Activated CD8-positive, alpha-beta T cell treated with anti-CD3 and anti-CD28 coated beads for 36 hours (primary cell): ENCODE measurements around the gene MLYCD. TPM values are rescaled to one million over a fixed set of nuclear protein-coding genes. Genes with fewer than 3 reads are reported as not detected.

Source experiments
- ATAC-seq: fragments of 200-7000 bp; cut with Tn5 transposase; one replicate; pipeline ENCODE4 v1.10.0; 2021; ENCODE audit warnings: mild to moderate bottlenecking, moderate library complexity
- CTCF ChIA-PET: fragments of 350-600 bp; sonication (Branson Sonifier 250); formaldehyde crosslinking; loops from one replicate; lab custom pipeline; 2021; ENCODE audit warnings: antibody characterized with exemption; lab: Charles Lee
- POLR2A ChIA-PET: fragments of 350-600 bp; sonication (Branson Sonifier 250); formaldehyde crosslinking; loops from one replicate; lab custom pipeline; 2021; ENCODE audit warnings: antibody characterized with exemption; lab: Charles Lee
- DNase-seq: peaks from one replicate; pipeline ENCODE4 v3.0.0-alpha.2; 2020
- H3K27ac Mint-ChIP-seq: one replicate; pipeline ENCODE4 v1.8.0; 2021; ENCODE audit warnings: mild to moderate bottlenecking, mixed read lengths
- H3K27me3 Mint-ChIP-seq: one replicate; pipeline ENCODE4 v1.8.0; 2021; ENCODE audit warnings: mixed read lengths
- H3K36me3 Mint-ChIP-seq: one replicate; pipeline ENCODE4 v1.8.0; 2021; ENCODE audit warnings: low read depth, mixed read lengths
- H3K4me1 Mint-ChIP-seq: one replicate; pipeline ENCODE4 v1.8.0; 2021; ENCODE audit warnings: low read depth, mixed read lengths
- H3K4me3 Mint-ChIP-seq: one replicate; pipeline ENCODE4 v1.8.0; 2021; ENCODE audit warnings: mild to moderate bottlenecking, moderate library complexity, mixed read lengths
- H3K9me3 Mint-ChIP-seq: one replicate; pipeline ENCODE4 v1.8.0; 2021; ENCODE audit warnings: mixed read lengths
- CTCF ChIP-seq: fragments of 200-600 bp; IDR thresholded peaks from one replicate; pipeline ENCODE4 v1.8.0; 2022; ENCODE audit warnings: antibody characterized with exemption, mild to moderate bottlenecking
- intact Hi-C: fragments of 100-400 bp; cut with micrococcal nuclease; formaldehyde crosslinking; loops from one replicate; pipeline ENCODE4 v1.10.0; 2022
- total RNA-seq, 2 experiments: library from RNA; stranded (reverse); gene quantifications; one replicate each; pipeline ENCODE4 v1.2.3, GENCODE V29; 2021

MLYCD gene
- total RNA-seq, 2 experiments from 2014 or later, result 3.5 to 3.7 TPM

GRCh38 chr16:83908798-83909197, 9.9 kb downstream of the MLYCD start:
- no peak for DNase-seq
- no peaks in the 10 kb centered on the region for H3K27me3 Mint-ChIP-seq
- ATAC-seq, result no peak
- CTCF ChIA-PET, result no interaction called here
- no peaks in the 10 kb centered on the region for H3K4me1 Mint-ChIP-seq
- H3K27ac Mint-ChIP-seq, result no peak overlapping the region
- H3K4me3 Mint-ChIP-seq, result no peak overlapping the region
- intact Hi-C loops, result no loop called here
- POLR2A ChIA-PET, result no interaction called here
- no peak for TF ChIP-seq CTCF
- no peaks in the 10 kb centered on the region for H3K9me3 Mint-ChIP-seq
- H3K36me3 Mint-ChIP-seq, result peaks cover 18% of the 10 kb centered on the region

GRCh38 chr16:83911290-83911689, 12.4 kb downstream of the MLYCD start:
- ATAC-seq (no peak), DNase-seq (no peak)
- no peaks in the 10 kb centered on the region for H3K9me3 Mint-ChIP-seq
- ChIA-PET POLR2A (no interaction called here), CTCF (interaction anchor here (0.9 to 1.3 kb wide), 4 partner anchors 13 to 276 kb away, joined by 3 to 4 read pairs (median 3); partner anchors contain the start of gene TAF1C)
- intact Hi-C loops, result no loop called here
- no peaks in the 10 kb centered on the region for H3K27me3 Mint-ChIP-seq
- no peak for TF ChIP-seq CTCF
- peaks cover 23% of the 10 kb centered on the region for H3K36me3 Mint-ChIP-seq
- no peaks in the 10 kb centered on the region for H3K4me1 Mint-ChIP-seq
- no peak overlapping the region for H3K27ac Mint-ChIP-seq
- H3K4me3 Mint-ChIP-seq, result no peak overlapping the region

- TF ChIP-seq CTCF, result no peak
- CTCF ChIA-PET, result interaction anchor here (0.9 to 1.2 kb wide), 3 partner anchors 86 to 274 kb away, joined by 3 read pairs; partner anchors contain the start of gene TAF1C
- intact Hi-C loops, result no loop called here
- H3K27ac Mint-ChIP-seq, result no peak overlapping the region
- ATAC-seq (no peak), DNase-seq (no peak)
- POLR2A ChIA-PET, result interaction anchor here (1.1 kb wide), 1 partner anchor 9 kb away, joined by 3 read pairs; no protein-coding TSS in a partner anchor
- H3K4me1 Mint-ChIP-seq, result no peaks in the 10 kb centered on the region
- H3K36me3 Mint-ChIP-seq, result peaks cover 25% of the 10 kb centered on the region
- no peak overlapping the region for H3K4me3 Mint-ChIP-seq
- H3K27me3 Mint-ChIP-seq, result no peaks in the 10 kb centered on the region
- H3K9me3 Mint-ChIP-seq, result no peaks in the 10 kb centered on the region
Observed at GRCh38 chr16:83912519-83913244, 13.8 kb downstream of the MLYCD start.

GRCh38 chr16:83913245-83913633, 14.3 kb downstream of the MLYCD start:
- ChIA-PET POLR2A (interaction anchor here (1.1 kb wide), 1 partner anchor 8 kb away, joined by 3 read pairs; no protein-coding TSS in a partner anchor), CTCF (interaction anchor here (1.2 kb wide), 1 partner anchor 87 kb away, joined by 3 read pairs; no protein-coding TSS in a partner anchor)
- Mint-ChIP-seq H3K9me3 (no peaks in the 10 kb centered on the region), H3K27ac (no peak overlapping the region), H3K36me3 (peaks cover 30% of the 10 kb centered on the region), H3K4me1 (no peaks in the 10 kb centered on the region), H3K4me3 (no peak overlapping the region), H3K27me3 (no peaks in the 10 kb centered on the region)
- DNase-seq, result no peak
- TF ChIP-seq CTCF, result no peak
- intact Hi-C loops, result no loop called here
- ATAC-seq, result no peak

GRCh38 chr16:83914091-83914710, 15.3 kb downstream of the MLYCD start:
- H3K27me3 Mint-ChIP-seq, result no peaks in the 10 kb centered on the region
- no peak overlapping the region for H3K4me3 Mint-ChIP-seq
- DNase-seq (no peak), ATAC-seq (no peak)
- peaks cover 36% of the 10 kb centered on the region for H3K36me3 Mint-ChIP-seq
- H3K4me1 Mint-ChIP-seq, result no peaks in the 10 kb centered on the region
- ChIA-PET POLR2A (no interaction called here), CTCF (no interaction called here)
- H3K27ac Mint-ChIP-seq, result no peak overlapping the region
- no peaks in the 10 kb centered on the region for H3K9me3 Mint-ChIP-seq
- intact Hi-C loops, result no loop called here
- TF ChIP-seq CTCF, result no peak
